GM12878 (cell line): Measurements from ENCODE around the gene CACNA1D. TPM values are rescaled to one million over a fixed set of nuclear protein-coding genes. Genes with fewer than 3 reads are reported as not detected.

ENCODE experiments used
- ATAC-seq: fragments of 200-7000 bp; cut with Tn5 transposase; 3 replicates; pipeline ENCODE4 v1.9.1; 2020; ENCODE audit warnings: mild to moderate bottlenecking, moderate library complexity
- BruUV-seq: library from RNA; stranded (reverse); fragments of 400-500 nt; replicated peaks from 2 replicates; lab custom pipeline; 2021; lab: Mats Ljungman, UMichigan
- CTCF ChIA-PET: fragments of 300-600 bp; sonication (Branson Sonifier 250); formaldehyde crosslinking; extraction: SDS; loops from one replicate; lab custom pipeline; 2021; ENCODE audit warnings: inconsistent platforms; lab: Yijun Ruan, JAX
- POLR2A ChIA-PET: fragments of 350-600 bp; formaldehyde crosslinking; extraction: SDS; loops from one replicate; lab custom pipeline; 2021; ENCODE audit warnings: inconsistent platforms; lab: Charles Lee
- RAD21 ChIA-PET: fragments of 300-600 bp; sonication (Branson Sonifier 250); formaldehyde crosslinking; loops from one replicate; lab custom pipeline; 2023; ENCODE audit warnings: antibody characterized with exemption; ENCODE audit not compliant: unreplicated experiment; lab: Charles Lee
- SMC1A ChIA-PET: fragments of 300-600 bp; sonication (Branson Sonifier 250); formaldehyde crosslinking; loops from one replicate; lab custom pipeline; 2023; ENCODE audit not compliant: unreplicated experiment, uncharacterized antibody; lab: Charles Lee
- DNase-seq: peaks from one replicate; pipeline ENCODE4 v3.0.0-alpha.2; 2011; ENCODE audit warnings: low read depth, low spot score
- FAIRE-seq: peaks from 3 replicates; lab custom pipeline; 2011; peaks lifted over from hg19 to GRCh38; lab: Jason Lieb, UNC
- H2AFZ ChIP-seq: 2 replicates; pipeline ENCODE4 v1.6.0; 2011; ENCODE audit warnings: low read depth, low read length, control low read depth; ENCODE audit not compliant: control insufficient read depth
- H3K27ac ChIP-seq: 2 replicates; pipeline ENCODE4 v1.5.1; 2011; ENCODE audit warnings: control low read depth; ENCODE audit not compliant: control insufficient read depth, insufficient read depth
- H3K27me3 ChIP-seq, 2 experiments: replicated peaks in 1 of 2; 2 replicates each; pipeline versions ENCODE4 v1.6.0 to v1.6.1; 2011; ENCODE audit warnings: low read length in 1 of 2; ENCODE audit not compliant: control insufficient read depth in 2 of 2, insufficient read depth in 2 of 2
- H3K36me3 ChIP-seq, 2 experiments: 2 replicates each; pipeline ENCODE4 v1.5.1; 2011; ENCODE audit warnings: low read length in 1 of 2; ENCODE audit not compliant: control insufficient read depth in 2 of 2, insufficient read depth in 2 of 2
- H3K4me1 ChIP-seq: 2 replicates; pipeline ENCODE4 v1.6.1; 2011; ENCODE audit warnings: mild to moderate bottlenecking, low read length, moderate library complexity, mixed read lengths; ENCODE audit not compliant: control insufficient read depth, insufficient read depth
- H3K4me2 ChIP-seq: 2 replicates; pipeline ENCODE4 v1.6.0; 2011; ENCODE audit warnings: control low read depth; ENCODE audit not compliant: control insufficient read depth, insufficient read depth
- H3K4me3 ChIP-seq: fragments of 200-600 bp; sonication (generic); 2 replicates; pipeline ENCODE4 v1.5.1; 2016
- H3K79me2 ChIP-seq: 2 replicates; pipeline ENCODE4 v1.6.0; 2011; ENCODE audit warnings: low read length; ENCODE audit not compliant: control insufficient read depth, insufficient read depth
- H3K9ac ChIP-seq: 2 replicates; pipeline ENCODE4 v1.8.0; 2011; ENCODE audit warnings: low read length, control low read depth, mixed read lengths; ENCODE audit not compliant: control insufficient read depth, insufficient read depth
- H3K9me3 ChIP-seq: replicated peaks from 3 replicates; pipeline ENCODE4 v1.5.1; 2011; ENCODE audit warnings: mild to moderate bottlenecking, low read length; ENCODE audit not compliant: control insufficient read depth, insufficient read depth
- H4K20me1 ChIP-seq: 2 replicates; pipeline ENCODE4 v1.6.0; 2011; ENCODE audit not compliant: control insufficient read depth, insufficient read depth
- CBX3 ChIP-seq: fragments of 200-600 bp; sonication (generic); IDR thresholded peaks from 2 replicates; pipeline ENCODE4 v1.6.1; 2016; ENCODE audit warnings: low read depth, borderline replicate concordance
- HDAC2 ChIP-seq: fragments of 200-600 bp; sonication (generic); IDR thresholded peaks from 2 replicates; pipeline ENCODE4 v1.6.1; 2017
- POLR2AphosphoS2 ChIP-seq: IDR thresholded peaks from 2 replicates; pipeline ENCODE4 v1.6.1; 2011; ENCODE audit warnings: low read depth, mild to moderate bottlenecking, low read length, improper control_type of control experiment, moderate library complexity
- SIX5 ChIP-seq: IDR thresholded peaks from 2 replicates; pipeline ENCODE4 v1.6.1; 2011; ENCODE audit warnings: mild to moderate bottlenecking, low read depth, low read length, moderate library complexity; ENCODE audit not compliant: severe bottlenecking
- SMARCA5 ChIP-seq: fragments of 450-650 bp; IDR thresholded peaks from 2 replicates; pipeline ENCODE4 v1.6.1; 2017; ENCODE audit warnings: mild to moderate bottlenecking
- TCF3 ChIP-seq: IDR thresholded peaks from 2 replicates; pipeline ENCODE4 v1.6.1; 2012; ENCODE audit warnings: low read depth, mild to moderate bottlenecking, low read length, borderline replicate concordance; ENCODE audit not compliant: insufficient read depth
- ZSCAN29 ChIP-seq: fragments of 450-650 bp; IDR thresholded peaks from 2 replicates; pipeline ENCODE4 v1.6.1; 2017; ENCODE audit warnings: mild to moderate bottlenecking, moderate library complexity
- ZZZ3 ChIP-seq: IDR thresholded peaks from 2 replicates; pipeline ENCODE4 v1.6.1; 2011; ENCODE audit warnings: low read depth; ENCODE audit not compliant: control insufficient read depth, insufficient read length
- WGBS: methylation state at CpG from one replicate; pipeline ENCODE4 v1.1.6; 2016; ENCODE audit warnings: low lambda C conversion rate; ENCODE audit not compliant: insufficient replicate concordance, insufficient coverage; ENCODE audit errors: missing lambda C conversion rate; 5-methylcytosine and 5-hydroxymethylcytosine counted together
- in situ Hi-C: fragments of 300-500 bp; cut with MboI; formaldehyde crosslinking; loops from 9 replicates; pipeline ENCODE4 v1.14.3; 2018; ENCODE audit warnings: mixed read lengths
- intact Hi-C: fragments of 100-400 bp; cut with micrococcal nuclease; formaldehyde crosslinking; loops from one replicate; pipeline ENCODE4 v1.14.2; 2022; ENCODE audit not compliant: unreplicated experiment
- polyA plus RNA-seq, 11 experiments: library from polyadenylated mRNA; depleted of rRNA in 4 of 11; unstranded in 6 of 11; stranded (reverse) in 5 of 11; fragments of >200 nt; fragmentation: Nextera tagmentation in 4 of 11; fragmentation: Illumina TruSeq in 1 of 11; extraction: Ambion mirVana in 4 of 11; extraction: Trizol in 1 of 11; gene quantifications; 1 replicate in 1 of 11; 2 replicates in 10 of 11; pipeline versions ENCODE4 v1.2.1 to v1.2.3, GENCODE V29; 2011 to 2016; ENCODE audit warnings: inconsistent platforms in 2 of 11, missing spikeins in 2 of 11, low read depth in 1 of 11
- total RNA-seq, 4 experiments: library from RNA; depleted of rRNA in 3 of 4; stranded (reverse); fragments of >200 nt in 3 of 4; fragmentation: Illumina TruSeq in 1 of 4; extraction: Trizol in 1 of 4; gene quantifications; 2 replicates each; pipeline versions ENCODE4 v1.2.1 to v1.2.3, GENCODE V29; 2013 to 2021
- TF ChIP-seq, protein P1 (sequence below): fragments of 150-350 bp; IDR thresholded peaks from 2 replicates; pipeline ENCODE4 v1.6.1; 2014; ENCODE audit warnings: mild to moderate bottlenecking, low read depth, low read length

The CACNA1D gene
- total and polyA plus RNA-seq, 10 of the 15 experiments (the other 5 are each of a cell fraction or from before 2014, with no cell fraction given) = 0.21 to 24.4 (median 1.6) TPM

DNA sequence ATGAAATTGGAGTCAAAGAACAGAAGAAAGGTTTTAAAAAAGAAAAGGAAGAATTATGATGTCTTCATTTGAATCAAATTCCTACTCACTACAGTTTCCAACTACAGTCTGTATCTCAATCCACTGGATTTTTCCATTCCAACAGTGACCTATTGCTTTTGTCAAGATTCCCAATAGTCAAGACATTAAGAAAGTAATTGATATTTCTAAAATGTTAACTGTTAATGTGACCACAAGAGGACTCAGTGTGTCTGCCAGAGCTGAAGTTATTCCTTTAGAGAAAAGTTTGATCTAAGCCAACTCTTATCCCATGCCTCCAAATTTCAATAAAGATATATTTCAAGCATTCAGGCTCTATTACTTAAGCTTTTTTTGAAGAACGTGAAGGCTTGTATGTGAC lies 163.2 kb downstream of the CACNA1D start:
- in situ Hi-C loops (no loop called here), intact Hi-C loops (no loop called here)
- Histone ChIP-seq H3K9me3 (peaks cover 5% of the 10 kb centered on the region; the same call in 2 of the 3 replicates), H3K4me2 (no peak overlapping the region), H3K9ac (no peak overlapping the region), H3K79me2 (no peaks in the 10 kb centered on the region), H4K20me1 (no peaks in the 10 kb centered on the region), H3K4me1 (no peaks in the 10 kb centered on the region), H2AFZ (no peak overlapping the region), H3K27ac (no peak overlapping the region), H3K4me3 (no peak overlapping the region)
- POLR2A ChIA-PET = interaction anchor here (1.3 kb wide), 1 partner anchor 12 kb away, joined by 3 read pairs; no protein-coding TSS in a partner anchor
- ATAC-seq = no peak
- SMC1A ChIA-PET = interaction anchor here (0.8 to 1.9 kb wide), 5 partner anchors 12 to 65 kb away, joined by 3 to 4 read pairs (median 3); no protein-coding TSS in a partner anchor
- FAIRE-seq = no peak
- no TSS peak for BruUV-seq
- CTCF ChIA-PET = interaction anchor here (0.6 to 2.2 kb wide), 4 partner anchors 10 to 208 kb away, joined by 4 to 10 read pairs (median 4); no protein-coding TSS in a partner anchor
- 0% methylated on average over 1 of the region's 1 CpG for WGBS
- RAD21 ChIA-PET = no interaction called here
- no peak for DNase-seq
- TF ChIP-seq ZSCAN29 (no peak), HDAC2 (no peak), SMARCA5 (no peak), POLR2AphosphoS2 (no peak), CBX3 (no peak), TCF3 (no peak), ZZZ3 (no peak), SIX5 (no peak)
- TF ChIP-seq, protein P1, sequence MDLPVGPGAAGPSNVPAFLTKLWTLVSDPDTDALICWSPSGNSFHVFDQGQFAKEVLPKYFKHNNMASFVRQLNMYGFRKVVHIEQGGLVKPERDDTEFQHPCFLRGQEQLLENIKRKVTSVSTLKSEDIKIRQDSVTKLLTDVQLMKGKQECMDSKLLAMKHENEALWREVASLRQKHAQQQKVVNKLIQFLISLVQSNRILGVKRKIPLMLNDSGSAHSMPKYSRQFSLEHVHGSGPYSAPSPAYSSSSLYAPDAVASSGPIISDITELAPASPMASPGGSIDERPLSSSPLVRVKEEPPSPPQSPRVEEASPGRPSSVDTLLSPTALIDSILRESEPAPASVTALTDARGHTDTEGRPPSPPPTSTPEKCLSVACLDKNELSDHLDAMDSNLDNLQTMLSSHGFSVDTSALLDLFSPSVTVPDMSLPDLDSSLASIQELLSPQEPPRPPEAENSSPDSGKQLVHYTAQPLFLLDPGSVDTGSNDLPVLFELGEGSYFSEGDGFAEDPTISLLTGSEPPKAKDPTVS = no peak
- TF ChIP-seq, all 136 proteins: peak for 0
- Histone ChIP-seq H3K36me3 (no peaks in the 10 kb centered on the region), H3K27me3 (no peaks in the 10 kb centered on the region)
